Putamen (tissue), 1 donor: ENCODE measurements around the gene IRF6.

ENCODE experiments used
- DNase-seq: peaks from one replicate; pipeline ENCODE4 v3.0.0-alpha.2; 2016; ENCODE audit warnings: low spot score

Gene IRF6

GRCh38 chr1:209790286-209791193 lies 15.4 kb downstream of the IRF6 start:
- no peak for DNase-seq

- no peak for DNase-seq
These were observed 16.7 kb downstream of the IRF6 start for GRCh38 chr1:209789245-209789644.

GRCh38 chr1:209787551-209787950 lies 18.4 kb downstream of the IRF6 start:
- peak; percentile 48 for DNase-seq

GRCh38 chr1:209786146-209786545 lies 19.8 kb downstream of the IRF6 start:
- DNase-seq: no peak

- DNase-seq: no peak
These were observed 20.4 kb downstream of the IRF6 start for GRCh38 chr1:209785592-209785991.

GRCh38 chr1:209784265-209785169 lies 21.4 kb downstream of the IRF6 start, which contains the start of gene C1orf74:
Gene C1orf74 (minus strand): TSS chr1:209784559. CDS start chr1:209783634, 925 bp downstream.
- DNase-seq: peak; percentile 98

GRCh38 chr1:209783386-209783785 lies 22.6 kb downstream of the IRF6 start:
- no peak for DNase-seq

- DNase-seq: no peak
These were observed 25.7 kb downstream of the IRF6 start for GRCh38 chr1:209780268-209780667.

- DNase-seq: no peak
These were observed 27.8 kb downstream of the IRF6 start for GRCh38 chr1:209778102-209778501.

GRCh38 chr1:209777587-209777986 lies 28.4 kb downstream of the IRF6 start:
- DNase-seq: no peak

GRCh38 chr1:209775678-209776077 lies 30.3 kb downstream of the IRF6 start:
- DNase-seq: no peak

- no peak for DNase-seq
These were observed 31.4 kb downstream of the IRF6 start for GRCh38 chr1:209774592-209774991.

- DNase-seq: no peak
These were observed 33.8 kb downstream of the IRF6 start for GRCh38 chr1:209772126-209772525.

- DNase-seq: no peak
These were observed 35.1 kb downstream of the IRF6 start for GRCh38 chr1:209770636-209771415.

- no peak for DNase-seq
These were observed 36.0 kb downstream of the IRF6 start for GRCh38 chr1:209769971-209770370.

- DNase-seq: peak; percentile 44
These were observed 36.6 kb downstream of the IRF6 start for GRCh38 chr1:209769171-209769904.

- no peak for DNase-seq
These were observed 37.6 kb downstream of the IRF6 start for GRCh38 chr1:209768354-209768774.

GRCh38 chr1:209767706-209768105 lies 38.2 kb downstream of the IRF6 start:
- DNase-seq: no peak

GRCh38 chr1:209767096-209767495 lies 38.8 kb downstream of the IRF6 start:
- no peak for DNase-seq

GRCh38 chr1:209766051-209766450 lies 39.9 kb downstream of the IRF6 start:
- no peak for DNase-seq

GRCh38 chr1:209761011-209761635 lies 44.8 kb downstream of the IRF6 start:
- no peak for DNase-seq
